GM21619 (cell line): ENCODE data around the gene PNCK.

Experiments
- ATAC-seq: cut with Tn5 transposase; IDR thresholded peaks from one replicate; pipeline ENCODE4 v1.9.1; 2021; ENCODE audit not compliant: unreplicated experiment

PNCK gene

DNA sequence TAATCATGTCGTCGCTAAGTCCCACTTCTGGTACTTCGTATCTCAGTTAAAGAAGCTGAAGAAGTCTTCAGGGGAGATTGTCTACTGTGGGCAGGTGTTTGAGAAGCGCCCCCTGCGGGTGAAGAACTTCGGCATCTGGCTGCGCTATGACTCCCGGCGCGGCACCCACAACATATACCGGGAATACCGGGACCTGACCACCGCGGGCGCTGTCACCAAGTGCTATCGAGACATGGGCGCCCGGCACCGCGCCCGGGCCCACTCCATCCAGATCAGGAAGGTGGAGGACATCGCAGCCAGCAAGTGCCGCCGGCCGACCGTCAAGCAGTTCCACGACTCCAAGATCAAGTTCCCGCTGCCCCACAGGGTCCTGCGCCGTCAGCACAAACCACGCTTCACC is 11.3 kb downstream of the PNCK start:
- ATAC-seq, result no peak

DNA sequence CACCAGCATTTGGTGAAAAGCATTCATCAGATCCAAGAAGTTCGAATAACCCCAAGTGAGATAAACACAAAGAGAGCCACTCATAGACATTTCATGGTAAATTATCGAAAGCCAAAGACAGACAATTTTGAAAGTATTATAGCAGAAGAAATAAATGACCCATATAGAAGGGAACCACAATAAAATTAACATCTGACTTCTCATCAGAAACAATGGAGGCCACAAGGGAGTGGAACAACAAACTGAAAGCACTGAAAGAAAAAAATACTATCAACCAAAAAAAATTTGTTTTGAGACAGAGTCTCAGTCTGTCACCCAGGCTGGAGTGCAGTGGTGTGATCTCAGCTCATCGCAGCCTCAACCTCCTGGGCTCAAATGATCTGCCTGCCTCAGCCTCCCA is 14.3 kb downstream of the PNCK start:
- ATAC-seq, result no peak

- no peak for ATAC-seq
These were observed 16.5 kb downstream of the PNCK start for GRCh38 chrX:153657161-153657560.

- ATAC-seq, result no peak
These were observed 20.1 kb downstream of the PNCK start for GRCh38 chrX:153653556-153653955.

DNA sequence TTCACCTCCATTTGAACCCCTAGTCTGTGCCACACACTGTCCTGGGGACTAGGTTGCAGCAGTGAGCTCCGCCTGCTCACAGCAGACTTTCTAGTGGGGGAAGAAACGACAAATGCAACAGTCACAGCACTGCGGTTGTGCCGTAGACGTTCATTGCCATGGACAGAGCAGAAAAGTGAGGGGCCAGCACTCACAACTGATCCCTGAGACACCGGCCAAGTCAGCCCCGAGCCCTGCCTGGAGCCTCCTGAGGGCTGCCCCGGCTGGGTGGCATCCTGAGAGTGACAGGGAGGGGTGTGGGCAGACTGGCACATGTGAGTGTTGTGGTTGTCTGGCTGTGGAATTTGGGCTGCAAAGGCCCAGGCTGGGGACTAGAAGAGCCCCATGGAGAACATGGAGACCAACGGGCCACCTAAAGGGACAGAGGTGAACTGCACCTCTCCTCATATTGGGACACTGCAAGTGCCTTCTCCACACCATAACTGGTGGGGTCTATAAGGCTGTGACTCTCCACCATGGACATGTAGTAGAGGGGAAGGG is 22.0 kb downstream of the PNCK start:
- no peak for ATAC-seq

GRCh38 chrX:153650959-153651358 is 22.7 kb downstream of the PNCK start:
- no peak for ATAC-seq

DNA sequence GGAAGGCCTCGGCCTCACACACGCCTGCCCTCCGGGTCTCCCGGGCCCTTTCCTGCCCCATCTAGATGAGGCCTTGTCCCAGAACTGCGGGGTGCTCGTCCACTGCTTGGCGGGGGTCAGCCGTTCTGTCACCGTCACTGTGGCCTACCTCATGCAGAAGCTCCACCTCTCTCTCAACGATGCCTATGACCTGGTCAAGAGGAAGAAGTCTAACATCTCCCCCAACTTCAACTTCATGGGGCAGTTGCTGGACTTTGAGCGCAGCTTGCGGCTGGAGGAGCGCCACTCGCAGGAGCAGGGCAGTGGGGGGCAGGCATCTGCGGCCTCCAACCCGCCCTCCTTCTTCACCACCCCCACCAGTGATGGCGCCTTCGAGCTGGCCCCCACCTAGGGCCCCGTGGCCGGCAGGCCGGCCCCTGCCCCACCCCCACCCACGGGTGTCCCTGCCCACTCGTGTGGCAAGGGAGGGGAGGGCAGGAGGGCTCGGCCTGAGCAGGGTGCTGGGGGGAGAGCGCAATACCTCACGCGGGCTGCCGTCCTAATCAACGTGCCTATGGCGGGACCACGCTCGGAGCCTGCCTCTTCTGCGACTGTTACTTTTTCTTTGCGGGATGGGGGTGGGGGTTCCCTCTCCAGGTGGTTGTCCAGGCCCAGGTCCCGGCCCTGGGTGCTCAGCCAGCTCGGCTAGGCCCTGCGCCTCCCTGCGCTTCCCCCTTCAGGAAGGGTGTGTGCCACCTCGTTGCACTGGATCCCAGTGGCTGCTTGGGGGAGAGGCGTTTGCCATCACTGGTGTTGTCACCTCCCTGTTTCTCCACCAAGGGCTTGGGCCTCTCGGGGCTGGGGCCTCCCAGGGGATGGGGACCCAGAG is 23.5 kb downstream of the PNCK start:
- ATAC-seq, result no peak

- no peak for ATAC-seq
These were observed 24.3 kb downstream of the PNCK start for GRCh38 chrX:153649178-153649914.

DNA sequence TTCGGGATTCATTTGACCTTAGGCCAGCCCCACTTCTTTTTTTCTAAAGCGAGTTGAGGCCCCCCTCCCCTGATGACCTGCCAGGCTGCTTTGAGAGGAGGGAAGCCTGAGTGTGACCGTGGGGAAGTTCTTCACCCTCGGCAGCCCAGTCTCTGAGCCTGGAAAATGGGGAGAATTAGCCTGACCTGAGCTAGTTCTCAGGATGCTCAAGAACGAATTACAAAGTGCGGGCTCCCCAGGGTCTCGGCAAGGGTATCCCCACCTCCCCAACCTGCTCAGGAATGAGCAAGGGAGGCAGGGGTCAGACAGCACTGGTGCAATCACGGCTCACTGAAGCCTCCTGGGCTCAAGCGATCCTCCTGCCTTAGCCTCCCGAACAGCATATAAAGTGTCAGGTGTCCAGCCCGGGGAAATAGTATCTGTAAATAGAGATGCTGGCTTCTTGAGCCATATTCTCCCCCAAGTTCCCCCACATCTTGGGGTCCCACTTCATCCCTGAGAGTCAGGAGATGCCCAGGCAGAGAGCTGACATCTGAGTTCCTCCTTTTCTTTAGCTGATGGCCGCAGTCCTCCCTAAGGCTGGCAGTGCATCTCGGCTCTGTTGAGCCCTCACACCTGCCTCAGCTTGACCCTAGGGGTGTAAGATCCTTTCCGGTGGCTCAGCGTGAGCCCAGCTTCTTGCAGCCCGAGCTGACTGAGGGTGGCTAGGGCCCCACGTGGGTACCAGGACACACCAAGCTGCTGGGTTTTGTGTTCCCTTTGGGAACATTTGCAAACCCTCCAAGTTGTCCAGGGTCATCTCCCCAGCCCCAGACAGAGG is 25.0 kb downstream of the PNCK start:
- no peak for ATAC-seq

DNA sequence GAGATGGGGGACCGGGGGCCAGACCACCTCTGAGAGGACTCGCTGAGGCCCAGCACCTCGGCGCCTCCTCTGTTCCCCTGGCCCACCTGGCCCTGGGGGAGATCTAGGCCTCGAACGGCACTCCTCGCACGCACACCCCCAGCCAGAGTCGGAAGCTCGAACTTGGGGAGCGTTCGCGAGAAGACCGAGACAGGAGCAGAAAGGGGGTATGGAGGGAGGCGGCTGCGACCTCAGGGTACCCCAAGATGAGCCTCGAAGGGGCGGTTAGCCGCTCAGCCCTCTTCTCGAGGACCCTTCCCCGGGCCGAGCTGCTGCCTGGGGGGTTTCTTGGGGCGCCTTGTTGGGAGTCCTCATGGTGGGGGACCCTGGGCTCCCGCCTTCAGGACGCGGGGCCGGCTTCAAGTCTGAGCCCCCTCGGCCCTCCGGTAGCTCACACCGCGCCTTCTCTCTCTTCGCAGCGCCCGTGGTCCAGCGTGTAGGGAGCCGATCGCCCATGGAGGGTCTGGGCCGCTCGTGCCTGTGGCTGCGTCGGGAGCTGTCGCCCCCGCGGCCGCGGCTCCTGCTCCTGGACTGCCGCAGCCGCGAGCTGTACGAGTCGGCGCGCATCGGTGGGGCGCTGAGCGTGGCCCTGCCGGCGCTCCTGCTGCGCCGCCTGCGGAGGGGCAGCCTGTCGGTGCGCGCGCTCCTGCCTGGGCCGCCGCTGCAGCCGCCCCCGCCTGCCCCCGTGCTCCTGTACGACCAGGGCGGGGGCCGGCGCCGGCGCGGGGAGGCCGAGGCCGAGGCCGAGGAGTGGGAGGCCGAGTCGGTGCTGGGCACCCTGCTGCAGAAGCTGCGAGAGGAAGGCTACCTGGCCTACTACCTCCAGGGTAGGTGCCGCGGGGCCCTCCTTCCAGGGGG is 25.9 kb downstream of the PNCK start:
- ATAC-seq, result no peak

DNA sequence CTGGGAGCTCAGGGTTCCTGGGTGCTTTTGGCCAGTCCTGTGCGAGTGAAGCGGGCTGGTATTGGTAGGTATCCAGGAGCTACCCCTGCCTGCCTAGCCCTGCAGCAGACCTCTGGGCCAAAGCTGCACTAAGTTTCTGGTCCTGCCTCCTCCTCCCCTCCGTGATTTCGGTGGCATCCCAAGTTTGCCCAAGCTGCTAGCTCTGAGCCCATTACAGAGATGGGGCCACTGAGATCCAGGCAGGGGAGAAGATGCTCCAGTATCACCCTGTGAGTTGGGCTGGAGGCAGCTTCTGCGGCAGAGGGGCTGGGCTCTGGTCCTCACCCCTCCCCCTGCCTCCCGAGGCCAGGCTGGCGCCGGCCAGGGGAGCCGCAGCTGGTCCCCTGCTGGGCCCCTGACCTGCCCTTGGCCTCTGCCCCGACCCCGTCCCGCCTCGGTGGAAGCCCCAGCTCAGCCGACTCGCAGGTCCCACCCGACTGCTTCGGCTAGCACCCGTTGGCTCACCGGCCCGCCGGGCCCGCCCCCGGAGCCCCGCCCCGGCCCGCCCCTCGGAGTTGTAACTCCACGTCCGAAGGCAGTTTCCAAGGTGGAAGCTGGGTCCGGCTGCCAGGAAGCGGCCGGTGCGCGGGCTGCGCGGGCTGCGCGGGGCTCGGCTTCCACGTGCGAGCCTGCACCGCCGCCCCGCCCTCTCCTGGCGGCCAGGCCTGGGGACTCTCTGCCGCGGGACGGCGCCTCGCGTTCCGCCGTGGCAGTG is 26.8 kb downstream of the PNCK start, which contains the start of gene DUSP9:
Gene DUSP9 (plus strand): TSS at position 584 of the 754 bp plus-strand sequence. CDS start 751 bp downstream, outside the sequence.
- ATAC-seq, result no peak

- no peak for ATAC-seq
These were observed 27.6 kb downstream of the PNCK start for GRCh38 chrX:153645921-153646488.

DNA sequence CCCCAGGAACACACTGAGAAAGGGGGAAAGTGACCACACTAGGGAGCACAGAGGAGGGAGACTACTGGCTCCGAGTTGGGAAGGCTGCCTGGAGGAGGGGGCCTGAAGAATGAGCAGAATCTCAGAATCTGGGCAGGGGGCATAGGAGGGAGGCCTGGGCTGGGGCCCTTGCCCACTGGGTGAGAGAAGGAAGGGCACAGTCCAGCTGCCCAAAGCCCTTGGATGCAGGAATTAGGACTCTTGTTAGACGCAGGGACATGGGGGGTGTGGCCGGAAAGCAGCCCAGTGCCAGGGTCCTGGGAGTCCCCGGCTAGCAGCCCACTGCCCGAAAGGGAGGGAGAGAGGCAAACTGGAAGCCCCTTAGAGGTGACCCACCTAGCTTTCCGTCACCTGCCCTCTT is 28.5 kb downstream of the PNCK start:
- ATAC-seq, result no peak

DNA sequence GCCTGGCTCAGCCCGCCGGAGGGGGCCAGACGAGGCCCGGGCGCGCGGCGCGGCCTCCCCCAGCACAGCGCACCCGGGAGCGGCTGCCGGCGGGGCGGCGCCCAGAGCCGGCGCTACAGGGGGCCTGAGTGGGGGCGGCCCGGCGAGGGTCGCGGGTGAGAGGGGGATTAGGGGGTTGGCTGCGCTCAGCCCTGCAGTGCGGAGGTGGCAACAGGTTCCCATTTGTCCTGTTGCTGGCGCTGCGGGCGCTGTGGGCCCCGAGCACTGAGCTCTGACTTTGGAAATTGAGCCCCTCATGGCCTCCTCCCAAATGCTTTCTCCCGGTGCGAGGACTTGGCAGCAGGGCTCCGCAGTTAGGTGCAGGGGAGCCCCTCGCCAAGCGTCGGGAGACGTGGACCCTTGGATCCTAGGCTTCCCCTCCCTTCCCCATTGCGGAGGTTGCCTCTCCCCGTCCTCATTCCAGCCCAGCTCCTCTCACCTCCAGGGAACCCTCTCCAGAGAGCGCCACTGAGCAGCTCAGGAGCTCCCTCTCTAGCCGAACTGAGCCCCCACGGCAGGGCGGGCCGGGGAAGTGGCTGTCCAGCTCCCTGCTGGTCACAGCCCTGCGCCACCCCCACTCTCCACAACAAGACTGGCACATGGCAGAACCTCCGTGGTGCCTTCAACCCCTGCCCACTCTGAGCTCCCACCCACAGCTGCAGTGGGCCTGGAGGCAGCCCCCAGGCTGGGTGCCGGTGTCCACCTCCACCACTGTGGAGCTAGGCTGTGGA is 29.1 kb downstream of the PNCK start:
- no peak for ATAC-seq

GRCh38 chrX:153643431-153644351 is 29.9 kb downstream of the PNCK start:
- no peak for ATAC-seq

DNA sequence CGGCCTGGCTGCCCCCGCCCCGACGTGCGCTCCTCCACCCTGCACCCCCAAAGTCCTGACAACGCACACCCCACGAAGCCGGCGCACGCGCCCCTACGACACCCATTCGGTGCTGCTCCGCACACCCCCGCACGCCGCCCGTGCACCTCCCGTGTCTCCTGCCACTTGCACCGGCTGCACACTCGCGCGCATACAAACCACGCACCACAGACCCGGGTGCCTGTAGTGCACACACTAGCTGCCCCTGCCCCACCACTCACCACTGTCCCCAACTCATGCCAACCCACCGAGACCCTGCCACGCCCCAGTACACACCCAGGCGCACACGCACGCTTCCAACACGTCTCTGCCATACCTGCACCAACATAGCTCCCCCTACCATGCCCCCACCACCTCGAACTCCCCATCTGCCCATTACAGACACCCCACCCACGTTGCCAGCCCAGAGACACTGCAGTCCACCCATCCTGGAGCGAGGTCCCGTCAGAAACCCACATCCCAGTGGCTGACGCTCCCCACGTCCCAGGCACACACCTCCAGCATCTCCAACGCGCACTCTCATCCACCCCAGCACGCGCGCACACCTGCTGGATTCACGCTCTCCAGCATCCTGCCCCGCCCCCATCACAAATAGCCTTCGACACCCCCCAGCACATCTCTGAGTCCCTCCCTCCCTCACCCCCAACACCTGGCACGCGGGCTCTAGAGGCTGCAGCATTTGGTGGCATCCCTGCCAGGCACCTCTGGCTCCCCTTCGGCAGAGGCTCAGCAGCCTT is 30.8 kb downstream of the PNCK start:
- ATAC-seq, result no peak
